ENCODE data around the gene TCP11L2.
A peak's percentile ranks its signal among the peaks of the same experiment; 100 is the strongest.
"Not testable (repeated sequence)": the region's sequence is repeated elsewhere in the genome, so short reads cannot be mapped to it uniquely, and the experiment has no call there.

TCP11L2 gene

DNA sequence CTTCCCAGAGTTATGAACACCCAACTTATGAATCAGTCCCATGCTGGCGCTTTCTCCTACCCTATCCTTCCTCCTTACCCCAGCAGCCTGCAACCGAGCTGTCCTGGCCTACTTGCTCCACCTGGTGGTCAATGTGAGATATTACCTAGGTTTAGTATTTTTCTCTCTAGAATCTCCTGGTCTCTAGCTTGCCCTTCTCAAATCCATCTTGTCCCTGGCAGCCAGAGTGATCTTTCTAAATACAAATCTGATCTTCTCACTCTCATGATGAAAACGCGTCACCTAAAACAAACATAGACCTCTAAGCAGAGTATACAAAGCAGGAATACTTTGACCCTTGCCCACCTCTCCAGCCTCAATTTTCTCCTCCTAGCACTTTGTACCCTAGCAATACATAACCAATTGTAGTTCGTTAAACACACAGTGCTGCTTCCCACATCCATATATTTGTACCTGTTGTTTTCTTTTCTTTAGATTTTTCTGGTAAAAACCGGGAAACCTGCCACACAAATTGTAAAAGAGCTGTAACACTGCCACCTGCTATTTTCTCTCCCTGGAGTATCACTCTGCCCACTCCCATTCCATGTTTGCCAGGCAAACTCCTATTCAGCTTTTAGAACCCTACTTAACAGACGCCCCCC, 20.0 kb upstream of the TCP11L2 start:
- no peak for TF ChIP-seq ZFX (IDR thresholded peaks at IDR 0.05; ENCODE audit: borderline replicate concordance)
- TF ChIP-seq, protein P1, sequence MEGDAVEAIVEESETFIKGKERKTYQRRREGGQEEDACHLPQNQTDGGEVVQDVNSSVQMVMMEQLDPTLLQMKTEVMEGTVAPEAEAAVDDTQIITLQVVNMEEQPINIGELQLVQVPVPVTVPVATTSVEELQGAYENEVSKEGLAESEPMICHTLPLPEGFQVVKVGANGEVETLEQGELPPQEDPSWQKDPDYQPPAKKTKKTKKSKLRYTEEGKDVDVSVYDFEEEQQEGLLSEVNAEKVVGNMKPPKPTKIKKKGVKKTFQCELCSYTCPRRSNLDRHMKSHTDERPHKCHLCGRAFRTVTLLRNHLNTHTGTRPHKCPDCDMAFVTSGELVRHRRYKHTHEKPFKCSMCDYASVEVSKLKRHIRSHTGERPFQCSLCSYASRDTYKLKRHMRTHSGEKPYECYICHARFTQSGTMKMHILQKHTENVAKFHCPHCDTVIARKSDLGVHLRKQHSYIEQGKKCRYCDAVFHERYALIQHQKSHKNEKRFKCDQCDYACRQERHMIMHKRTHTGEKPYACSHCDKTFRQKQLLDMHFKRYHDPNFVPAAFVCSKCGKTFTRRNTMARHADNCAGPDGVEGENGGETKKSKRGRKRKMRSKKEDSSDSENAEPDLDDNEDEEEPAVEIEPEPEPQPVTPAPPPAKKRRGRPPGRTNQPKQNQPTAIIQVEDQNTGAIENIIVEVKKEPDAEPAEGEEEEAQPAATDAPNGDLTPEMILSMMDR (IDR thresholded peaks at IDR 0.05), result peak; percentile 91

DNA sequence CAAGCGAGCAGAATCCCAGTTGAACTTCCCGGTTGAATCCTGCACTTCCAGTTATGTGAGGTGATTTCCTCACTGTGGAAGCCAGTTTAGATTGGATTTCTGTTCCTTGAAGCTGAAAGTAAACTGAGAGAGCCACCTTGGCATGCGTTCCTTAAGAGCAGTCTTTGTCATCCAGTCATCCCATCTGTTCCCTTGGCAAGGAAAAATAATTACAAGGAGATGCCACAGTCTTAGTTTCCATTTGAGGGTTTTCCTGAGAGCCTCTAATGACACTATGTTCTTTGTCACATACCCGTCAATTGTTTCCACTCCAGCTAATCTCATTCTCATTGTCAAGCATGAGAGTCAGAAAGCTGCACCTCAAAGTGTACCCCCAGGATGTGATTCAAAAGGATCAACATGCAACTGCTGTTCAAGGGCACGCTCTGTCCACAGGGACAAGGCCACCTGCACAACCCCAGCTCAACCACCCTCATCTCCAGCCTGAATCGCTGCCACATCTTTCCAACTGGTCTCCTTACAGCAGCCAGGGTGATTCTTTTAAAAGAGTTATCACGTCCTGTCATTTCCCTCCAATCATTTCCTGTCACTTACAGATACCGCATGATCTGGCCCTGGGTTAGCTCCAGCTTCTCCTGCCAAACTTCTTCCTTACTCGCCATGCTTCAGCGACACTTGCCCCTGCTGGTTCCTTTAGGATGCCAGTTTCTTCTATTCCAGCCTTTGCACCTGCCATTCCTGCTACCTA, 18.0 kb upstream of the TCP11L2 start:
- TF ChIP-seq ZFX (IDR thresholded peaks at IDR 0.05; ENCODE audit: borderline replicate concordance), result no peak
- TF ChIP-seq, protein P1 (IDR thresholded peaks at IDR 0.05), result no peak

More for the DNA sequence above, 20.0 kb upstream of the TCP11L2 start:
- H3K27ac ChIP-seq, result no peak overlapping the region

DNA sequence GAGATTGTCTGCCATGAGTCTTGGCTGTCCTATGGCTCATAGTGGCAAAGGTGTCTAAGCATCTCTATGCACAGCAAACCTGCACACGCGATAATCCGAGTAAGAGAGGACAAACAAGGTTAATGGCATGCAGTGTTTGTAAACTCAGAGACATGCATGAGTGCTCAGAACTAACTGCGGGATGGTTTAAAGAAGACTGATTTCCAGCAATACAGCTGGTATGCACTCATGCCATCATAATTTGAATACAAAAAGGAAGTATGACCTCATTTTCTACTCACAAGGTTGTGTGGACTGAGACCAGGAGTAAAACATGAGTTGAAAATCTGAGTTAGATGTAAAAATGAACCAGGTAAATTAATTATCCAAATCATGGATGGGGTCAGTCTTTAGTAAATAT, 16.6 kb upstream of the TCP11L2 start:
- H3K27ac ChIP-seq, result no peak overlapping the region
- no peak for TF ChIP-seq ZFX (IDR thresholded peaks at IDR 0.05; ENCODE audit: borderline replicate concordance)
- TF ChIP-seq, protein P1 (IDR thresholded peaks at IDR 0.05), result no peak

More for the DNA sequence above, 18.0 kb upstream of the TCP11L2 start:
- H3K27ac ChIP-seq, result no peak overlapping the region

DNA sequence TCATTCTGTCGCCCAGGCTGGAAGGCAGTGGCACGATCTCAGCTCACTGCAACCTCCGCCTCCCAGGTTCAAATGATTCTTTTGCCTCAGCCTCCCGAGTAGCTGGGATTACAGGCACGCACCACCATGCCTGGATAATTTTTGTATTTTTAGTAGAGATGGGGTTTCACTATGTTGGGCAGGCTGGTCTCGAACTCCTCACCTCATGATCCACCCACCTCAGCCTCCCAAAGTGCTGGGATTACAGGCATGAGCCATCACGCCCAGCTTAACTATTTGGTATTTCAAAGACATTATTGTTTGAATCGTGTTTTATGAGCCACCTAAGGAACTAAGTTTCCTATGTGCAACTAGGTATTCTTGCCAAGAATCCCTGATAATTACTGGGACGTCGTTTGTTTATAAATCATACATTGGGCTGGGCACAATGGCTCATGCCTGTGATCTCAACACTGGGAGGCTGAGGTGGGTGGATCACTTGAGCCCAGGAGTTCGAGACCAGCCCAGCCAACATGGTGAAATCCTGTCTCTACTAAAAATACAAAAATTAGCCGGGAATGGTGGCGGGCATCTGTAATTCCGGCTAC, 15.9 kb upstream of the TCP11L2 start:
- not testable (repeated sequence) for H3K27ac ChIP-seq

DNA sequence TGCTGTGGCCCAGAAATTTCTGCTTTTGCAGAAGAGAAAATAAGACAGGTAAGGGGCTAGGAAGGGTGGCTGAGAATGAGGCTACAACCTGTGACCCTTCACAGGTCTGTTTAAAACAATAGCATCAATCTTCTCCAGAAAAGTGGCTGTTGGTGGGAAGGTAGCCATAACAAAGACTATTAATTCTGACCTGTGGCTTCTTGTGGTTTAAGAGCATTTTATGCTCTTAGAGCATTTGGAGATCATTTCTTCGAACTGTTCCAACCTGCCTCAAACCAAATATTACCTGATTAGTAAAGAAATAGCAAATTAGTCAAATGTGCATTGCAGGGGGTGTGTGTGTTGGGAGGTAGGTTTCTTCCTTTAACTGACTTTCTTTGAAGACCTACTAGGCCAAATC, 15.2 kb upstream of the TCP11L2 start:
- no peak for TF ChIP-seq ZFX (IDR thresholded peaks at IDR 0.05; ENCODE audit: borderline replicate concordance)
- TF ChIP-seq, protein P1 (IDR thresholded peaks at IDR 0.05), result no peak
- H3K27ac ChIP-seq, result no peak overlapping the region

DNA sequence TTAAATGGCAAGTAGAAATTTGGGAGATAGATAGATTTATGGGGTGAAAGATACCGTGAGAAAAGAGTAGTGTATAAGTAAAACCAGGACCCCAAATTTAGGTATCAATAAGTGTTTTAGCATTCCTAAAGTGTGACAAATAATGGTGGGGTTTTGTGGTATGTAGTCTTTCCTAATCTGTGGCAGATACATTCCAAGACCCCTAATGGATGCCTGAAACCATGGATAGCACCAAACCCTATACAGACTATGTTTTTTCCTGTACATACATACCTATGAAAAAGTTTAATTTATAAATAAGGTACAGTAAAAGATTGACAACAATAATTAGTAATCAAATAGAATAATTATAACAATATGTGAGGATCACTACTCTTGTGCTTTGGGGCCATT, 14.4 kb upstream of the TCP11L2 start:
- TF ChIP-seq ZFX (IDR thresholded peaks at IDR 0.05; ENCODE audit: borderline replicate concordance), result no peak
- H3K27ac ChIP-seq, result no peak overlapping the region

DNA sequence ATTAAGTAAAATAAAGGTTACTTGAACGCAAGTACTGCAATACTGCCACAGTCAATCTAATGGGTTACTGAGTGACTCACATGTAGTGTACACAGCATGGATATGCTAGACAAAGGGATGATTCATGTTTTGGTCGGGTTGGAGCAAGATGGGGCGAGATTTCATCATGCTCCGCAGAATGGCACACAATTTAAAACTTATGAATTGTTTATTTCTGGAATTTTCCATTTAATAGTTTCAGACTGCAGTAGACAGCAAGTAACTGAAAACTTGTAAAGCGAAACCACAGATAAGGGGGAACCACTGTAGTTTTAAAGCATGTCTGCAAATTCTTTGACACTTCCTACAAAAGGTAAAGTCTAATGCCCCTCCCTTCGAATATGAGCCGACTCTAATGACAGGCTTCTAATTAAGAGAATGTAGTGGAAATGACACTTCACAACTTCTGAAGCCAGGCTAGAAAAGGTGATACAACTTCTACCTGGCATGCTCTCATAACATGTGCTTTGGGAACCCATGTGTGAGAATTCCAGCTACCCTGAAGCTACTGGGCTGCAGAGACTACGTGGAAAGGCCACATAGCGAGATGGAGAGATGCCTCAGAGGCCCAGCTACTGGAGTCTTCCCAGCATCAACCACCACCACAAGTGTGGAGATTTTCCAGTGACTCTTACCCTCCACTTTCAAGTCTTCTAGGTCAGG, 13.9 kb upstream of the TCP11L2 start:
- no peak overlapping the region for H3K27ac ChIP-seq
- TF ChIP-seq ZFX (IDR thresholded peaks at IDR 0.05; ENCODE audit: borderline replicate concordance), result no peak
- TF ChIP-seq, protein P1 (IDR thresholded peaks at IDR 0.05), result no peak

DNA sequence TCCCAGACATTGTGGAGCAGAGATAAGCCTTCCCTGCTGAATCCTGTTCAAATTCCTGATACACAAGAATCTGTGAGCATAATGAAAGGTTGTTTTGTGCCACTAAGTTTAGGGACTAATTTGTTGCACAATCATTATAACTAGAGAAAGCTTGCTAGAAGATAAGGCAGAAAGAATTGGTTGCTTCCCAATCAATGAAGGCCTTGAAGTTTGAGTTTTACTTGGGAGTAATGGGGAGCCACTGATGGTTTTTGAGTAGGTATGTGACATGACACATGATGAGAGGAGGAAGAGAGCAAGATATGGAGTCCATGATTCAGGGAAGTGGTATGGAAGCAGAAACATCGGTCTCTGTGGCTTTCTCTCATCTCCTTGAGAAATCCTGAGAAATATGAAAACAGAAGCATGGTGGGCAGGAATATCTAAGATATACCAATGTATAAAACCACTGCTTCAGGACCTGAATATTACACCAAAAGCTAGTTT, 13.3 kb upstream of the TCP11L2 start:
- H3K27ac ChIP-seq, result no peak overlapping the region
- no peak for TF ChIP-seq ZFX (IDR thresholded peaks at IDR 0.05; ENCODE audit: borderline replicate concordance)
- TF ChIP-seq, protein P1 (IDR thresholded peaks at IDR 0.05), result no peak
